Activated CD4-positive, CD25-positive, alpha-beta regulatory T cell treated with anti-CD3 and anti-CD28 coated beads, Interleukin-2, amount 50 U/mL, for 72 hours (primary cell): Measurements from ENCODE around the gene GNMT.
A peak's percentile ranks its signal among the peaks of the same experiment; 100 is the strongest.
"Not testable (repeated sequence)": the region's sequence is repeated elsewhere in the genome, so short reads cannot be mapped to it uniquely, and the experiment has no call there.

Source experiments
- DNase-seq: peaks from one replicate; pipeline ENCODE4 v3.0.0; 2021

The GNMT gene

GRCh38 chr6:42960243-42961019 is at the start of gene GNMT:
Gene GNMT (plus strand): TSS chr6:42960754. CDS start chr6:42960768, 14 bp downstream.
- peak; percentile 47 for DNase-seq

- no peak for DNase-seq
Measured at GRCh38 chr6:42911171-42912021, 49.2 kb upstream of the GNMT start.

- no peak for DNase-seq
Measured at GRCh38 chr6:42914546-42914945, 46.0 kb upstream of the GNMT start.

GRCh38 chr6:42915732-42916131 is 44.8 kb upstream of the GNMT start, which contains the start of gene PTCRA:
Gene PTCRA (plus strand): TSS chr6:42916053. CDS start chr6:42916070, 17 bp downstream.
- DNase-seq = no peak

- DNase-seq = no peak
Measured at GRCh38 chr6:42916288-42916687, 44.3 kb upstream of the GNMT start.

- DNase-seq = no peak
Measured at GRCh38 chr6:42921801-42922200, 38.8 kb upstream of the GNMT start.

GRCh38 chr6:42923666-42924065 is 36.9 kb upstream of the GNMT start:
- no peak for DNase-seq

- DNase-seq = no peak
Measured at GRCh38 chr6:42925248-42925857, 35.2 kb upstream of the GNMT start.

GRCh38 chr6:42928986-42929820 is 31.4 kb upstream of the GNMT start, which contains the start of gene CNPY3:
Gene CNPY3 (plus strand): TSS chr6:42929480. CDS start chr6:42929571, 91 bp downstream.
- DNase-seq = peak; percentile 91

GRCh38 chr6:42929821-42930360 is 30.7 kb upstream of the GNMT start:
- DNase-seq = no peak

GRCh38 chr6:42932412-42932811 is 28.1 kb upstream of the GNMT start:
- no peak for DNase-seq

GRCh38 chr6:42933205-42933604 is 27.3 kb upstream of the GNMT start:
- DNase-seq = no peak

GRCh38 chr6:42935322-42935721 is 25.2 kb upstream of the GNMT start:
- no peak for DNase-seq

- DNase-seq = no peak
Measured at GRCh38 chr6:42936398-42936797, 24.2 kb upstream of the GNMT start.

GRCh38 chr6:42937548-42938427 is 22.8 kb upstream of the GNMT start:
- DNase-seq = no peak

GRCh38 chr6:42938428-42938796 is 22.1 kb upstream of the GNMT start:
- no peak for DNase-seq

GRCh38 chr6:42938987-42939809 is 21.4 kb upstream of the GNMT start:
- DNase-seq = no peak

GRCh38 chr6:42939810-42940167 is 20.8 kb upstream of the GNMT start:
- DNase-seq = no peak

GRCh38 chr6:42940493-42941045 is 20.0 kb upstream of the GNMT start:
- DNase-seq = no peak

GRCh38 chr6:42941356-42941755 is 19.2 kb upstream of the GNMT start:
- DNase-seq = not testable (repeated sequence)
